Measurements from ENCODE around the gene FOXD4L5. TPM values are rescaled to one million over a fixed set of nuclear protein-coding genes. Genes with fewer than 3 reads are reported as not detected.
"Not testable (repeated sequence)": the region's sequence is repeated elsewhere in the genome, so short reads cannot be mapped to it uniquely, and the experiment has no call there.

Gene FOXD4L5
- 0.11 and 0.13 TPM in 2 replicates for total RNA-seq

DNA sequence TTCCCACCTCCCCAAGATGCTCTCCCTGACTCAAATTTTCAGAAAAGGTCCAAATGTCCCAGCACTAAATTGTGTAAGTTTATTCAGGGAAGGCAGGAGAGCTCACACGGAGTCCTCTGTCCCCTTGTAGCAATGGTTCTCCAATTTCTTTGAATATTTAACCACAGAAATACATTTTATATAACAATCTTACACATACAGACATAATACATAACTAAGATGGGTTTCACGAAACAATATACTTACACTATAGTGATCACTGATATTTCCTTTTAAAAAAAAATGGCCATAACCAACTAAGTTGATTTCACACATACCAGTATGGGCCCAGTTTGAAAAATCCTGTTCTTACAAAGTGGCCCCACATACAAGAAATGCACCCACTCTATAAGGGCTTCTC lies at the start of gene FOXD4L5:
TSS of gene FOXD4L5 (minus strand) at position 101 of the 400 bp plus-strand sequence. CDS start 832 bp downstream, outside the sequence.
- not testable (repeated sequence) for DNase-seq (ENCODE audit: low read depth, low spot score)

DNA sequence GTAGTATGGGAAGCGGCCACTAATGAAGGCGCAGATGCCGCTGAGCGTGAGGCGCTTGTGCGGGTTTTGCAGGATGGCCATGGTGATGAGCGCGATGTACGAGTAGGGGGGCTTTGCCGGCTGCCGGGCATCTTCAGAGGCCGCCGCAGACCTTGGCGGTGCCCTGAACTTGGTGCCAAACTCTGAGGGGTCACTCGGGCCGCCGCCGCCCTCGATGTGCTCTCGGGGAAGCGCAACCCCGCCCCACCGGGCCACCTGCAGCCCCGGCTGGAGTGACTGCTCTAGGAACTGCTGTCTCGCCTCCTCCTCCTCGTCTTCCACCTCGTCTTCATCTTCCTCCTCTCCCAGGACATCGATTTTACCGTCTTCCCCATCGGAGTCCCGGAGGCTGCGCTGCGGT lies 1.1 kb downstream of the FOXD4L5 start:
- not testable (repeated sequence) for DNase-seq (ENCODE audit: low read depth, low spot score)

GRCh38 chr9:65282976-65283375 lies 2.0 kb downstream of the FOXD4L5 start:
- not testable (repeated sequence) for DNase-seq (ENCODE audit: low read depth, low spot score)
